NCI-H1436 treated with DMSO at 0.1 percent for 48 hours (cell line): ENCODE measurements around the gene DBF4B.
"Not testable (repeated sequence)": the region's sequence is repeated elsewhere in the genome, so short reads cannot be mapped to it uniquely, and the experiment has no call there.

ENCODE experiments used
- DNase-seq: peaks from one replicate; lab custom pipeline; 2025; lab: John Stamatoyannopoulos, UW

The DBF4B gene

GRCh38 chr17:44734272-44734671, 25.8 kb downstream of the DBF4B start:
- no peak for DNase-seq

DNA sequence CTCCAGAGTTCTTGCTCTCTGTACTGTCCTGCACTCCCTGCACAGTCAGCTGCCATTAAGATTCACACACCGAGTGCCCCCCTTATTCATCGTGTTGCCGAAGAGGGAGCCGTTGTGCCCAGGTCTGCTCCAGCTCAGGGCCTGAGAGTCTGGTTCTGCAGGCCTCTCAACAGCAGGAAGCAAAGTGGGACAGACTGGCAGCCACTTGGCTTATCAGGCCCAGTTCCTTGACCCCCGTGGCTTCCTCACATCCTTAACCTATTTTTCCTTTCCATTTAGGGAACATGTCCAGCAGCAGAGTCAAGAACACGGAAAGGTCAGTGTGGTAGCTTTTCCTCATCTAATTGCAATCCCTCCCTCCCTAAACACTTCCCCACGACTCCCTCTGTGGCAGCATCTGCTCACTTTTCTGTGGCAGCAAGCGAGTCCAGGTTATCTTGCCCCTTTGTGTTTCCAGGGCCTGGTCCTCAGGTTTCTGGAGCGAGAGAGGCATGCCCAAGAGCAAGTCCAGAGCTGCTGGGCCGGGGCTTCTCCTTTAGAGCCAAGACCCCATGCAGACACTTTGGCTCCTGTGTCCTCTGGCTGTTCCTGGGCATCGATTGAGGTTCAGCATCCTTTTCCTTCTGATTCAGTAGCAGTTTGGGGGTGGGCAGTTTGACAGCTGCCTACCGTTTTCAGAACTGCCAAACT, 28.2 kb downstream of the DBF4B start:
- no peak for DNase-seq

GRCh38 chr17:44738214-44738906, 29.9 kb downstream of the DBF4B start:
- no peak for DNase-seq

GRCh38 chr17:44741316-44741715, 32.9 kb downstream of the DBF4B start:
- DNase-seq: no peak

GRCh38 chr17:44745301-44745700, 36.8 kb downstream of the DBF4B start:
- no peak for DNase-seq

DNA sequence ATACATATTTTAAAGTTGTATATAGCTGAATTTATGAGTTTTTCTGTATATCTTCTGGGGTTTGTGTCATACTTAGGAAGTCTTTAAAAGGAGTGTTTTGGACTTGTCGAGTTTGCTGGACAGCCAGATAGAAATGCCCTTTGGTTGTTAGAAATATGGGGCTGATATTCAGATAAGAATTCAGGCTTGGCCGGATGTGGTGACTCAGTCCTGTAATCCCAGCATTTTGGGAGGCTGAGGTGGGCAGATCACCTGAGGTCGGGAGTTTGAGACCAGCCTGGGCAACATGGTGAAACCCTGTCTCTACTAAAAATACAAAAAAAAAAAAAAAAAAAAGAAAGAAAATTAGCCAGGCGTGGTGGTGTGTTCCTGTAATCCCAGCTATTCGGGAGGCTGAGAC, 37.3 kb downstream of the DBF4B start:
- DNase-seq: not testable (repeated sequence)

DNA sequence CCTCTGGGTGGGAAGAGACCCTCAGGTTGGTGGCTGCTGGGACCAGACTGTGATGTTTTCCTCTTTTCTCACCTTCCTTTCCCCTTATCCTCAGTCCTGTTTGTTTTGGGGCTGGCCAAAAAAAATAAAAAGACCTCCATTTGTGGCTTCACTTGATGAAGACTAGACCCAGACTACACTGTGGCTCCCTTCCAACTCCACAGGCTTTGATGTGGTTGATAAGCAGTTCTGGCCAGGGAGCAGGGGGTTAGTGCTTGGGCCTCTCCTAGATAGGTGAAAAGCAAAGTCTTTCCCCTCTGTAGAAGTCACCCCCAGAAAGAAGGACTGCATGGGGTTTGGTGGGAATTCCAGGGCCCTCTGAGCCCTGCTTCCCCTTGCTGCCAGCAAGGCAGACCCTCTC, 39.1 kb downstream of the DBF4B start:
- DNase-seq: no peak

DNA sequence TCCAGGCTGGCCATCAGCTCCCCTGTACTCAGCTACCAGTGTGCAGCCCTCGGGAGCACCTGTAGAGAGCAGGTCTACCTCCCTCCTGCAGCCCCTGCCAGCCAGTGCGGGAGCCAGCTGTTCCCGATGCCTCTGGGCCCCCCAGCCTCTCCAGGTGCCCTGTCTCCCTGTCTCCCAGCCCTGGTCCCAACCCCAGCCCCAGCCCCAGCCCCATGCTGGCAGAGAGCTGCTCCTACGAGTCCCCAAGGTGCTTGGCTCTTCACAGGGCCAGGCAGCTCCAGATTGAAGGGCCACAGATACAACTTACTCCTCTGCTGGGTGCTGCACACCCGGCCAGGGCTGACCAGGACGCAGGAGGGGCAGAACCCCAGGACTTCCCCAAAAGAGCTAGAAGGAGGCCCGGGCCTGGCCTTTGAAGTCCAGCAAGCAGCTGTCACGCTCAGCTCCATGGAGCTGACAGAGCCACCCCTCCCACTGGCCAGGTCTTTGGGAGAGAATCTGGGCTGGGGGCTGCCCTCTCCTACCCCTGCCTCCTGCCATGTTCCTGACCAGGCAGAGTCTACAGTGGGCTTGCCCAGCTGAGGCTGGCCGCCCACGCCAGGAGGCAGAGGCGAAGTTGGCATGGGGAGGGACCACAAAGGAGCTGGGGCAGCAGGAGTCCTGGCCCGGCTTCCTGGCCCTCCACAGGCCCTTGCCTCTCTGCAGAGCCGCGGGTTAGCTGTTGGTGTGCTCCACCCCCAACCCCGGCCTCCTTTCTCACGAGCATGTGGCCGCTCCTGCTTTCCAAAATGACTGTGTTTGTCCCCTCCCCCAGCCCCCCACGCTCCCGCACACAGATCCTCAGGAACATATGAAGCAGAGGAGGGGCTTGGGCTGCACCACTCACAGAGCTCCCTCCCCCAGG, 40.9 kb downstream of the DBF4B start:
- no peak for DNase-seq

DNA sequence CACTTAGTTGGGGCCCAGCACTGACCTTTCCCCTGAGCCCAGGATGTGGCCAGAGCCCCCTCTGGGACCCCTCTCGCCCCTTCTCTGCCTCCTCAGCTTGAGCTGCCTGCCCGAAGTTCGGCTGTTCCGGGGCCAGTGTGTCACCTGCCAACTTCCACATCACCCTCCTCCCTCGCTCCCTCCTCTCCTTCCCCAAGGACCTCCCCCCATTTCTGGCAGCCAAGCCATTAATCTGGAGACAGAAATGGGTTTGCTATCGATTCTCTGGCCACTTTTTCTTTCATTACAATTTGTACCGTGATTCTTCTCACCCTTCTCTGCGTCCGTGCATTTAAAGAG, 41.5 kb downstream of the DBF4B start:
- DNase-seq: no peak

DNA sequence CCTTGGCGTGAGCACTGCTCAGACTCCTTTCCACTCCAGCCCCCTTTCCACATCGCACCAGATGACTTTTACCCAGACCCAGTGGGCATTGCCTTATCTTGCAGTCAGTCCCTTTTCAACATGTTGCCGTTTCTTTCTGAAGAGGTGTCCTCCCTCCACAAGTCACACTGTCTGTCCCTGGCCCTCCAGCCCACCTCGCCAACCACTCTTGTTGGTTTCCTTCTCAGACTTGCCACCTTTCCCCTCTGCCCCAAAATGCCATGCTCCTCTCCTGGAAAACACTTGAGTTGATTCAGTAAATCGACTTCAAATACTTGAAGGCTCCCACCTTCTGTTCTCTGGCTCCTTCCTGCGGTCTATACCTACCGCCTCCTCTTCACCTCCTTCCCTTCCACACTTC, 42.9 kb downstream of the DBF4B start:
- no peak for DNase-seq

- DNase-seq: no peak
Observed at GRCh38 chr17:44751806-44752205, 43.3 kb downstream of the DBF4B start.

- no peak for DNase-seq
Observed at GRCh38 chr17:44752953-44753861, 44.7 kb downstream of the DBF4B start.

GRCh38 chr17:44754276-44754675, 45.8 kb downstream of the DBF4B start:
- no peak for DNase-seq

DNA sequence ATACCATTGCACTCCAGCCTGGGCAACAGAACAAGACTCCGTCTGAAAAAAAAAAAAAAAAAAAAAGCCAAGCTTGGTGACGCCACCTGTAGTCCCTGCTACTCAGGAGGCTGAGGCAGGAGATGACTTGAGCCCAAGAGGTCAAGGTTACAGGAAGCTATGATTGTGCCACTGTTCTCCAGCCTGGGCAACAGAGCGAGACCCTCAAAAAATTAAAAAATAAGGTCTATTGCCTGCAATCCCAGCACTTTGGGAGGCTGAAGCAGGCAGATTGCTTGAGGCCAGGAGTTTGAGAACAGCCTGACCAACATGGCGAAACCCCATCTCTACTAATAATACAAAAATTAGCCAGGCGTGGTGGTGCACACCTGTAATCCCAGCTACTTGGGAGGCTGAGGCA, 46.7 kb downstream of the DBF4B start:
- DNase-seq: not testable (repeated sequence)

GRCh38 chr17:44757045-44757917, 48.8 kb downstream of the DBF4B start:
- DNase-seq: no peak

- no peak for DNase-seq
Observed at GRCh38 chr17:44757918-44758413, 49.5 kb downstream of the DBF4B start.

GRCh38 chr17:44758414-44759085, 50.1 kb downstream of the DBF4B start, which contains the start of gene ADAM11:
Gene ADAM11, plus strand, starts transcription at chr17:44758988. Its CDS starts 212 bp downstream, at chr17:44759200.
- no peak for DNase-seq

GRCh38 chr17:44759086-44759915, 50.8 kb downstream of the DBF4B start:
- DNase-seq: no peak

GRCh38 chr17:44759916-44760243, 51.4 kb downstream of the DBF4B start:
- no peak for DNase-seq
